GM21825 (cell line): Measurements from ENCODE around the gene NRXN3.

ENCODE experiments used
- ATAC-seq: cut with Tn5 transposase; IDR thresholded peaks from one replicate; pipeline ENCODE4 v1.9.1; 2021; ENCODE audit warnings: mild to moderate bottlenecking, moderate library complexity; ENCODE audit not compliant: unreplicated experiment

NRXN3 gene

GRCh38 chr14:78617735-78618134 lies 447.6 kb downstream of the NRXN3 start:
- no peak for ATAC-seq

- ATAC-seq = no peak
Observed at GRCh38 chr14:78618368-78618767, 448.2 kb downstream of the NRXN3 start.

- ATAC-seq = no peak
Observed at GRCh38 chr14:78627114-78627513, 456.9 kb downstream of the NRXN3 start.

- no peak for ATAC-seq
Observed at GRCh38 chr14:78631551-78631950, 461.4 kb downstream of the NRXN3 start.

GRCh38 chr14:78633752-78634151 lies 463.6 kb downstream of the NRXN3 start:
- ATAC-seq = no peak

- ATAC-seq = no peak
Observed at GRCh38 chr14:78637489-78637888, 467.3 kb downstream of the NRXN3 start.

- ATAC-seq = no peak
Observed at GRCh38 chr14:78637908-78638475, 467.8 kb downstream of the NRXN3 start.

- no peak for ATAC-seq
Observed at GRCh38 chr14:78638926-78639325, 468.8 kb downstream of the NRXN3 start.

- no peak for ATAC-seq
Observed at GRCh38 chr14:78644824-78645559, 474.8 kb downstream of the NRXN3 start.

- no peak for ATAC-seq
Observed at GRCh38 chr14:78652727-78653126, 482.6 kb downstream of the NRXN3 start.

- no peak for ATAC-seq
Observed at GRCh38 chr14:78653173-78653572, 483.0 kb downstream of the NRXN3 start.

- ATAC-seq = no peak
Observed at GRCh38 chr14:78657451-78657850, 487.3 kb downstream of the NRXN3 start.

- no peak for ATAC-seq
Observed at GRCh38 chr14:78664841-78665240, 494.7 kb downstream of the NRXN3 start.

GRCh38 chr14:78666336-78667056 lies 496.3 kb downstream of the NRXN3 start:
- no peak for ATAC-seq

GRCh38 chr14:78667141-78667540 lies 497.0 kb downstream of the NRXN3 start:
- ATAC-seq = no peak

GRCh38 chr14:78673845-78674244 lies 503.7 kb downstream of the NRXN3 start:
- ATAC-seq = no peak

GRCh38 chr14:78674820-78675219 lies 504.6 kb downstream of the NRXN3 start:
- no peak for ATAC-seq

GRCh38 chr14:78683206-78683605 lies 513.0 kb downstream of the NRXN3 start:
- ATAC-seq = no peak

GRCh38 chr14:78683981-78684380 lies 513.8 kb downstream of the NRXN3 start:
- ATAC-seq = no peak

- no peak for ATAC-seq
Observed at GRCh38 chr14:78688503-78688902, 518.3 kb downstream of the NRXN3 start.

GRCh38 chr14:78690836-78691235 lies 520.7 kb downstream of the NRXN3 start:
- ATAC-seq = no peak

GRCh38 chr14:78697341-78697740 lies 527.2 kb downstream of the NRXN3 start:
- ATAC-seq = no peak
